Measurements from ENCODE around the gene GNB3.
A peak's percentile ranks its signal among the peaks of the same experiment; 100 is the strongest.

The GNB3 gene

DNA sequence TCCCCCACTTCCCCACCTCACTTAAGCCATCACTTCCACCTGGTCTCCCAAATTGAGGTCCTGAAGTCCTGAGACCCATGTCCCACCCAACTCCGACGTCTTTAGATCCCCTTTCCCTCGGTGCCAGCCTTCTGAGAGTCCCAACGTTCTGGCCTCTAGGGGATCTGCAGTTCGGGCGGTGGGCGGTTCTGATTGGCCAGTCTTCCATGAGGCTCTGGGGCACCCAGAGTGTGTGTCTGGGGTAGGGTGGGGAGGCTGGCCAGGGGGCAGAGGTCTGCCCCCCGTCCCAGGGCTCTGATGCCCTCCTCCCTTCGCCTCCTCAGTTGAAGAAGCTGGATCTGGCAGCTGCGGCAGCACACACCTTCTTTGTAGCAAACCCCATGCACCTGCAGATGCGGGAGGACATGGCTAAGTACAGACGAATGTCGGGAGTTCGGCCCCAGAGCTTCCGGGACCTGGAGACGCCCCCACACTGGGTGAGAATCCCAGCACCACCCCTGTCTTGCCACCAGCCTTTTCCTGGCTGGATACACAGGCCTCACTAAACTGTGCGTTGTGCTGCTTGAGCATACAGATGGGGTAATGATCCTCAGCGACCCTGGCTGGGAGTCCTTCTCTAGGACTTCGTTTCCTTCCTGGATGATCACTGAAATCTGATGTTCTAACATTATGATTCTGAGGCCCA, 11.0 kb upstream of the GNB3 start:
- H3K27ac ChIP-seq, result no peak overlapping the region
- peaks cover 84 to 100% (median 100%) of the 10 kb centered on the region in 11 experiments for H3K27me3 ChIP-seq
- no peaks in the 10 kb centered on the region for H3K36me3 ChIP-seq
- no peaks in the 10 kb centered on the region for H3K9me3 ChIP-seq (replicated peaks in 1 of 11)
- peak overlapping the region; percentile 85 to 99 (median 97) for H3K4me2 ChIP-seq
- H4K20me1 ChIP-seq, result peaks cover 0 to 66% (median 42%) of the 10 kb centered on the region in 11 experiments; a peak in 16 of 22 replicates
- H3K4me1 ChIP-seq, result peaks cover 18 to 37% (median 28%) of the 10 kb centered on the region in 10 experiments
- H3K9ac ChIP-seq, result peak overlapping the region in 5 of 11 experiments; percentile 41 to 72 (median 58); a peak in 7 of 22 replicates
- TF ChIP-seq Cebpa-rat (IDR thresholded peaks at IDR 0.05), result no peak
- H3K4me3 ChIP-seq, result peak overlapping the region; percentile 50 to 71 (median 60); a peak in 17 of 20 replicates

DNA sequence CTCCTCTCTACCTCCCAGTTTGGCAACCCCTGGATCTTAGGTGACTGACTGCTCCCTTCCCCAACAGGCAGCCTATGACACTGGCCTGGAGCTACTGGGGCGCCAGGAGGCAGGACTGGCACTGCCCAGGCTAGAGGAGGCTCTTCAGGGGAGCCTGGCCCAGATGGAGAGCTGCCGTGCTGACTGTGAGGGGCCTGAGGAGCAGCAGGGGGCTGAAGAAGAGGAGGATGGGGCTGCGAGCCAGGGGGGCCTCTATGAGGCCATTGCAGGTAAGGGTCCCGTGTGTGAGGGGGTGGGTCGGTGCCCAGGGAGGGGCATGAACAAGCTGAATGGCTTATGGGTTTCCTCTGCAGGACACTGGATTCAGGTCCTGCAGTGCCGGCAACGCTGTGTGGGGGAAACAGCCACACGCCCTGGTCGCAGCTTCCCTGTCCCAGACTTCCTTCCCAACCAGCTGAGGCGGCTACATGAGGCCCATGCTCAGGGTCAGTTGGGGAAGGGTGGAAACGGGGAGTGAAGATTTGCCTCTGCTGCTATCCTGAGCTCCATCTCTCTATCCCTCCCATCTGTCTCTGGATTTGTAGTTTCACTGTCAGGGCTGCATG, 10.3 kb upstream of the GNB3 start:
- H3K9me3 ChIP-seq (replicated peaks in 1 of 11), result no peaks in the 10 kb centered on the region
- peaks cover 0 to 59% (median 35%) of the 10 kb centered on the region in 11 experiments; a peak in 16 of 22 replicates for H4K20me1 ChIP-seq
- no peak overlapping the region for H3K4me2 ChIP-seq
- TF ChIP-seq Cebpa-rat (IDR thresholded peaks at IDR 0.05), result no peak
- H3K36me3 ChIP-seq, result no peaks in the 10 kb centered on the region
- H3K4me3 ChIP-seq, result no peak overlapping the region
- peaks cover 77 to 100% (median 97%) of the 10 kb centered on the region in 11 experiments for H3K27me3 ChIP-seq
- H3K27ac ChIP-seq, result no peak overlapping the region
- H3K9ac ChIP-seq, result no peak overlapping the region
- peaks cover 18 to 36% (median 28%) of the 10 kb centered on the region in 10 experiments for H3K4me1 ChIP-seq

DNA sequence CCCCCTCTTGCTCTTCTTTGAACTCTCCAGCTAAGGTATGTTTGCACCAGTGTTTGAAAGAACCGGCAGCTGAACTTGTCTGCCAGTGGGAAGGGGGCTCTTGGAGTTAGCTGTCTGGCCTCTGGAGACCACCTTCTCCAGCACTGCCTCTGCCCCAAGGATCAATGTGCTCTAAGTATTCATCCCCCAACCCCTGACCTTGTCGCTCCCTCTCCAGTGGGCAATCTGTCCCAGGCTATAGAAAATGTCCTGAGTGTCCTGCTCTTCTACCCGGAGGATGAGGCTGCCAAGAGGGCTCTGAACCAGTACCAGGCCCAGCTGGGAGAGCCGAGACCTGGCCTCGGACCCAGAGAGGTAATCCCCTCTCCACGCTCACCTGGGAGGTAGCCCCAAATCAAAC, 9.7 kb upstream of the GNB3 start:
- no peak for TF ChIP-seq Cebpa-rat (IDR thresholded peaks at IDR 0.05)
- no peak overlapping the region for H3K27ac ChIP-seq

DNA sequence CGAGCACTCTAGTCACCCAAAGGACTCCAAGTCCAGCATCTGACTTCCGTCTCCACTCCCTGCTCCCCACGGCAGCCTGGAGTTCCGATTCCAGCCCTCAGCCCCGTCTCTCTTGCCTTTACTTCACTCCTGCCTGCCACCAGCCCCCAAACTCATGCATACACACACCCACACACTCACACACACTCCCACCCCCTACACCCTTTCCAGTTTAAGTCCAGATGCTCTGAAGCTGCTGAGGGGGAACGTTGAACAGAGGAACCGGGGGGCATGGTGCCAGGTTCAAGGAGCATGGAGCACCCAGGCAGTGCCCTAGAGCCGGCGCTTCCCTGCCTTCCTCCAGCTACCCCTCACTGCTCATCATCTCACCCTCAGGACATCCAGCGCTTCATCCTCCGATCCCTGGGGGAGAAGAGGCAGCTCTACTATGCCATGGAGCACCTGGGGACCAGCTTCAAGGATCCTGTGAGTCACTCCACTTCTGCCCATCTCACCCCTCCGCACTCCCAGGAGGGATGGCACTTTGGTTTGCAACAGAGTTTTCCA, 9.2 kb upstream of the GNB3 start:
- H3K27me3 ChIP-seq, result peaks cover 67 to 89% (median 86%) of the 10 kb centered on the region in 11 experiments
- no peak overlapping the region for H3K27ac ChIP-seq
- no peak overlapping the region for H3K9ac ChIP-seq
- H3K4me2 ChIP-seq, result no peak overlapping the region
- H3K4me1 ChIP-seq, result peaks cover 18 to 34% (median 27%) of the 10 kb centered on the region in 10 experiments
- TF ChIP-seq Cebpa-rat (IDR thresholded peaks at IDR 0.05), result no peak
- no peaks in the 10 kb centered on the region for H3K36me3 ChIP-seq
- no peaks in the 10 kb centered on the region for H3K9me3 ChIP-seq (replicated peaks in 1 of 11)
- peaks cover 0 to 50% (median 24%) of the 10 kb centered on the region in 11 experiments; a peak in 16 of 22 replicates for H4K20me1 ChIP-seq
- H3K4me3 ChIP-seq, result no peak overlapping the region

More for the DNA sequence above, 9.7 kb upstream of the GNB3 start:
- Histone ChIP-seq H3K9me3 (replicated peaks in 1 of 11) (no peaks in the 10 kb centered on the region), H3K27me3 (peaks cover 72 to 94% (median 91%) of the 10 kb centered on the region in 11 experiments), H3K9ac (no peak overlapping the region), H4K20me1 (peaks cover 0 to 55% (median 30%) of the 10 kb centered on the region in 11 experiments; a peak in 16 of 22 replicates), H3K4me1 (peaks cover 18 to 38% (median 28%) of the 10 kb centered on the region in 10 experiments), H3K4me2 (no peak overlapping the region), H3K4me3 (no peak overlapping the region), H3K36me3 (no peaks in the 10 kb centered on the region)

DNA sequence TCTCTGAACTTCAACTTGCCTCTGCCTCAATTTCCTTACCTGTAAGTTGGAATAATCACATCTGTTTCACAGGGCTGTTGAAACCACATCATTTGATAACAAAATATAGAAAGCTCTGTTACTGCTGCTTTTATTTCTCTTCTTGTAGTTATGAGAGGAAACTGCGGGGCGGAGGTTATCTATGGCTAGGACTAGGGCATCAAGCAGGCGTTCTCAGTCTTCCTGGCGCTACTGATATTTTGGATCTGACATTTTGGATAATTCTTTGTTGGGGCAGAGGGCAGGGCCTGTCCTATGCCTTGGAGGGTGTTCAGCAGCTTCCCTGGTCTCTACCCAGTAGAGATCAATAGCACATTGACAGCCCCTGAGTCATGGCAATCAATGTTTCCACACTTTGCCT, 8.6 kb upstream of the GNB3 start:
- Histone ChIP-seq H3K36me3 (no peaks in the 10 kb centered on the region), H3K27ac (no peak overlapping the region), H3K27me3 (peaks cover 61 to 85% (median 80%) of the 10 kb centered on the region in 11 experiments), H4K20me1 (peaks cover 0 to 44% (median 22%) of the 10 kb centered on the region in 11 experiments; a peak in 16 of 22 replicates), H3K9me3 (replicated peaks in 1 of 11) (no peaks in the 10 kb centered on the region), H3K9ac (no peak overlapping the region), H3K4me3 (no peak overlapping the region), H3K4me2 (no peak overlapping the region), H3K4me1 (peaks cover 17 to 28% (median 21%) of the 10 kb centered on the region in 10 experiments)
- no peak for TF ChIP-seq Cebpa-rat (IDR thresholded peaks at IDR 0.05)

DNA sequence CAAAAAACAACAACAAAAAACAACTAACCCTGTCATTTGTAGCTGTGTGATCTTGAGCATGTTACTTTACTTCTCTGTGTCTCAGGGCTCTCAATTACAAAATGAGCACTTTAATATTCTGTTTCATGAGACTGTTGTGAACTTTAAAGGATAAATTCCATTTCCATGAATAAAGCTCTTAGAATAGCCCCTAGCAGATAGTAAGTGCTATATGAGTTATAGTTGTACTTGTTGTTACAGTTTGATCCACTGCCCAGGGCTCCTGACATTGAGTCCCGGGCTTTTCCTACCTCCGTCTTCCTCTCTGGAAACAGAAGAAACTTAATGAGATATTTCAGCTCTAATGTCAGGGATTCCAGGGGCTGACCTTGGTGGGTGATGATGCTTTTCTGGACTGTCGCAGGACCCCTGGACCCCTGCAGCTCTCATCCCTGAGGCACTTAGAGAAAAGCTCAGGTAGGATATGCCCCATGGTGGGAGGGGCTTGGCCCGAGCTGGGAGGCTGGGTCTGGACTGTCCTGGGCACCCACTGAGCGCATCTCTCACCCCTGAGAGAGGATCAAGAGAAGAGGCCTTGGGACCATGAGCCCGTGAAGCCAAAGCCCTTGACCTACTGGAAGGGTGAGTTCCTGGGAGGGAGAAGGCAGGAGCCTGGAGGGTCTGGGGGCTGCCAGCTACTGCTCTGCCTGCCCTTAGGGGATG, 7.4 kb upstream of the GNB3 start:
- Histone ChIP-seq H3K27ac (no peak overlapping the region), H3K4me2 (no peak overlapping the region), H3K4me3 (no peak overlapping the region), H3K27me3 (peaks cover 50 to 77% (median 68%) of the 10 kb centered on the region in 11 experiments), H3K36me3 (no peaks in the 10 kb centered on the region), H4K20me1 (peaks cover 0 to 39% (median 22%) of the 10 kb centered on the region in 11 experiments; a peak in 16 of 22 replicates), H3K4me1 (peaks cover 12 to 18% (median 14%) of the 10 kb centered on the region in 10 experiments), H3K9me3 (replicated peaks in 1 of 11) (no peaks in the 10 kb centered on the region), H3K9ac (no peak overlapping the region)
- no peak for TF ChIP-seq Cebpa-rat (IDR thresholded peaks at IDR 0.05)

DNA sequence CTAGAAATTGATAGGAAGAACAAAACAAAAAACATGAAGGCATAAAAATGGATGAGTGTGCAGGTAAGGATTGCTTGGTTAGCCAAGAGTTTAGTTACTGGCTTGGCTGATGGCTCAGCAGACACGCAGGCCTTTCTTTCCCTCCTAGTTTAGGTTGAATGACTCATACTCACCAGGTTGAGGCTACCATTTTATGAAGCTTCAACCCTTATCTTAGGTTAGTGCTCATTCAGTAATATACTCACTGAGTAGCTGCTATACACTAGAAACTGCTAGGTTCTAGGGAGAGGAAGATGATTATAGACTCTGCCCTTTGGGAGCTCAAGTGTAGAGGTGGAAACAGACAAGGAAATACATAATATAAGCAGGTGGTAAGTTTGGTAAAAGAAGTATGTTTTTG, 6.5 kb upstream of the GNB3 start:
- H3K9me3 ChIP-seq (replicated peaks in 1 of 11), result no peaks in the 10 kb centered on the region
- no peak overlapping the region for H3K4me3 ChIP-seq
- H4K20me1 ChIP-seq, result peaks cover 0 to 31% (median 13%) of the 10 kb centered on the region in 11 experiments; a peak in 13 of 22 replicates
- no peak overlapping the region for H3K9ac ChIP-seq
- no peak overlapping the region for H3K4me2 ChIP-seq
- no peaks in the 10 kb centered on the region for H3K36me3 ChIP-seq
- peaks cover 3 to 11% (median 5%) of the 10 kb centered on the region in 10 experiments for H3K4me1 ChIP-seq
- H3K27me3 ChIP-seq, result peaks cover 41 to 77% (median 59%) of the 10 kb centered on the region in 11 experiments
- H3K27ac ChIP-seq, result no peak overlapping the region
- TF ChIP-seq Cebpa-rat (IDR thresholded peaks at IDR 0.05), result no peak

DNA sequence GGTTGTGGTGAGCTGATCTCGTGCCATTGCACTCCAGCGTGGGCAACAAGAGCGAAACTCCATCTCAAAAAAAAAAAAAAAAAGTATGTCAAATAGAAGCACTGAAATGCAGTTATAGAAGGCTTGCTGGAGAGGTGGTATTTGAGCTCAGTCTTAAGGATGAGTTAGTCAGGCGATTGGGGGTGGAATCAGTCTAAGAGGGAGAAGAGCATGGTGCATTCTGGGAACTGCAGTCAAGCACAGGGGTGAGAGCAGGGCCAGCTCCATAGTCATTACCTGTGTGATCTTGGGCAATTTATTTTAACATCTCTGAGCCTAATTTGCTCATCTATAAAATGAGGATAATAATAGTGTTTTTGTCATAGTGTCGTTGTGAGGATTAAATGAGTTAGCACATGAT, 5.9 kb upstream of the GNB3 start:
- no peaks in the 10 kb centered on the region for H3K9me3 ChIP-seq (replicated peaks in 1 of 11)
- H3K4me2 ChIP-seq, result no peak overlapping the region
- H3K36me3 ChIP-seq, result no peaks in the 10 kb centered on the region
- no peak for TF ChIP-seq Cebpa-rat (IDR thresholded peaks at IDR 0.05)
- no peak overlapping the region for H3K9ac ChIP-seq
- no peak overlapping the region for H3K27ac ChIP-seq
- peaks cover 0 to 24% (median 7%) of the 10 kb centered on the region in 11 experiments; a peak in 12 of 22 replicates for H4K20me1 ChIP-seq
- H3K4me3 ChIP-seq, result no peak overlapping the region
- peaks cover 35 to 74% (median 53%) of the 10 kb centered on the region in 11 experiments for H3K27me3 ChIP-seq
- H3K4me1 ChIP-seq, result peaks cover 0 to 12% (median 5%) of the 10 kb centered on the region in 10 experiments; a peak in 8 of 20 replicates
